OCI-LY7 (cell line): ENCODE measurements around the gene FNDC3B.

Experiments used
- CTCF ChIP-seq: fragments of 200-600 bp; sonication (generic); conservative IDR thresholded peaks from 2 replicates; pipeline ENCODE4 v1.5.1; 2014; ENCODE audit warnings: mild to moderate bottlenecking, antibody characterized with exemption, low read length, moderate library complexity, mixed read lengths
- EZH2phosphoT487 ChIP-seq: fragments of 200-600 bp; sonication (generic); IDR thresholded peaks from 2 replicates; pipeline ENCODE4 v1.6.1; 2018; ENCODE audit warnings: low read depth, borderline replicate concordance, mild to moderate bottlenecking, mixed run types, antibody characterized with exemption, low read length, moderate library complexity, mixed read lengths

DNA sequence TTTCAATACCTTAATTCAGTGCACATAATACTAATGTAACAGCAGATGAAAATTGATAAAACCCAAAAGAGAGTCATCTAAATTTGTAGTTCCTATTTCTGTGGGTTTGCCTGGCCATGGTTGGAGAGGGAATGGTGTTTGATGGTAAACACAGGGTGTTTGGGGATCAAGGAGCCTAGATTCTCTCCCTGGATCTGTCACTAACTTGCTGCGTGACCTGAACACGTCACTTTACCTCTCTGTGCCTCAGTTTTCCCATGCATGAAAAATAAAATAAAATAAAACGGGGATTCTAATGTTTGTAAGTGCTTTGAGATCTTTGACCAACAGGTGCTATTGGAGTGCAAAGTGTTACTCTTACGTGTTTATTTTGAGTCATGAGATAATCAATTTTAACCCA lies 359.1 kb downstream of the FNDC3B start:
- no peak for TF ChIP-seq CTCF
- no peak for TF ChIP-seq EZH2phosphoT487
